Measurements from ENCODE around the gene TBC1D8.

The TBC1D8 gene

GRCh38 chr2:101109451-101110118 is 41.6 kb downstream of the TBC1D8 start:
- DNase-seq = peak; percentile 28

GRCh38 chr2:101108357-101108756 is 42.8 kb downstream of the TBC1D8 start:
- no peak for DNase-seq

GRCh38 chr2:101107241-101107640 is 43.9 kb downstream of the TBC1D8 start:
- no peak for DNase-seq

- DNase-seq = peak; percentile 67
These were observed 44.6 kb downstream of the TBC1D8 start for GRCh38 chr2:101106453-101107181.

- no peak for DNase-seq
These were observed 45.5 kb downstream of the TBC1D8 start for GRCh38 chr2:101105654-101106053.

GRCh38 chr2:101097638-101098037 is 53.5 kb downstream of the TBC1D8 start:
- no peak for DNase-seq

- DNase-seq = no peak
These were observed 54.5 kb downstream of the TBC1D8 start for GRCh38 chr2:101096619-101097142.

- no peak for DNase-seq
These were observed 56.8 kb downstream of the TBC1D8 start for GRCh38 chr2:101094351-101094750.

- no peak for DNase-seq
These were observed 61.0 kb downstream of the TBC1D8 start for GRCh38 chr2:101089942-101090799.

GRCh38 chr2:101089419-101089818 is 61.8 kb downstream of the TBC1D8 start:
- no peak for DNase-seq

- DNase-seq = no peak
These were observed 63.5 kb downstream of the TBC1D8 start for GRCh38 chr2:101087638-101088037.

GRCh38 chr2:101083613-101084012 is 67.6 kb downstream of the TBC1D8 start:
- DNase-seq = no peak

- no peak for DNase-seq
These were observed 68.2 kb downstream of the TBC1D8 start for GRCh38 chr2:101082998-101083397.

GRCh38 chr2:101081375-101081907 is 69.7 kb downstream of the TBC1D8 start:
- no peak for DNase-seq

- DNase-seq = no peak
These were observed 70.7 kb downstream of the TBC1D8 start for GRCh38 chr2:101080211-101081068.

GRCh38 chr2:101076581-101076980 is 74.6 kb downstream of the TBC1D8 start:
- no peak for DNase-seq

GRCh38 chr2:101064868-101065549 is 86.2 kb downstream of the TBC1D8 start:
- DNase-seq = peak; percentile 41

- DNase-seq = no peak
These were observed 86.7 kb downstream of the TBC1D8 start for GRCh38 chr2:101064505-101064867.

GRCh38 chr2:101064125-101064502 is 87.1 kb downstream of the TBC1D8 start:
- no peak for DNase-seq

- no peak for DNase-seq
These were observed 87.6 kb downstream of the TBC1D8 start for GRCh38 chr2:101063352-101064124.

GRCh38 chr2:101058386-101058785 is 92.8 kb downstream of the TBC1D8 start:
- no peak for DNase-seq
